Effector memory CD8-positive, alpha-beta T cell (primary cell): ENCODE data around the gene LONP2.
"Not testable (repeated sequence)": the region's sequence is repeated elsewhere in the genome, so short reads cannot be mapped to it uniquely, and the experiment has no call there.

Experiments
- ATAC-seq: fragments of 150-1000 bp; cut with Tn5 transposase; replicated peaks from 2 replicates; pipeline ENCODE4 v1.10.0; 2021; ENCODE audit warnings: mild to moderate bottlenecking, moderate library complexity
- DNase-seq, 3 experiments: peaks; one replicate each; pipeline ENCODE4 v3.0.0; 2021
- H3K27ac Mint-ChIP-seq, 2 donors: one replicate each; pipeline ENCODE4 v1.8.0; 2022; ENCODE audit warnings: mild to moderate bottlenecking in 2 of 2, mixed read lengths in 2 of 2, moderate library complexity in 2 of 2
- H3K27me3 Mint-ChIP-seq, 2 donors: one replicate each; pipeline ENCODE4 v1.8.0; 2022; ENCODE audit warnings: mixed read lengths in 2 of 2
- H3K36me3 Mint-ChIP-seq: one replicate; pipeline ENCODE4 v1.8.0; 2022; ENCODE audit warnings: mild to moderate bottlenecking, moderate library complexity, mixed read lengths; ENCODE audit not compliant: insufficient read depth
- H3K4me1 Mint-ChIP-seq, 2 donors: one replicate each; pipeline ENCODE4 v1.8.0; 2022; ENCODE audit warnings: low read depth in 2 of 2, mixed read lengths in 2 of 2
- H3K4me3 Mint-ChIP-seq, 2 donors: one replicate each; pipeline ENCODE4 v1.8.0; 2022; ENCODE audit warnings: mild to moderate bottlenecking in 2 of 2, mixed read lengths in 2 of 2, moderate library complexity in 2 of 2
- H3K9me3 Mint-ChIP-seq, 2 donors: one replicate each; pipeline ENCODE4 v1.8.0; 2022; ENCODE audit warnings: mixed read lengths in 2 of 2

LONP2 gene

DNA sequence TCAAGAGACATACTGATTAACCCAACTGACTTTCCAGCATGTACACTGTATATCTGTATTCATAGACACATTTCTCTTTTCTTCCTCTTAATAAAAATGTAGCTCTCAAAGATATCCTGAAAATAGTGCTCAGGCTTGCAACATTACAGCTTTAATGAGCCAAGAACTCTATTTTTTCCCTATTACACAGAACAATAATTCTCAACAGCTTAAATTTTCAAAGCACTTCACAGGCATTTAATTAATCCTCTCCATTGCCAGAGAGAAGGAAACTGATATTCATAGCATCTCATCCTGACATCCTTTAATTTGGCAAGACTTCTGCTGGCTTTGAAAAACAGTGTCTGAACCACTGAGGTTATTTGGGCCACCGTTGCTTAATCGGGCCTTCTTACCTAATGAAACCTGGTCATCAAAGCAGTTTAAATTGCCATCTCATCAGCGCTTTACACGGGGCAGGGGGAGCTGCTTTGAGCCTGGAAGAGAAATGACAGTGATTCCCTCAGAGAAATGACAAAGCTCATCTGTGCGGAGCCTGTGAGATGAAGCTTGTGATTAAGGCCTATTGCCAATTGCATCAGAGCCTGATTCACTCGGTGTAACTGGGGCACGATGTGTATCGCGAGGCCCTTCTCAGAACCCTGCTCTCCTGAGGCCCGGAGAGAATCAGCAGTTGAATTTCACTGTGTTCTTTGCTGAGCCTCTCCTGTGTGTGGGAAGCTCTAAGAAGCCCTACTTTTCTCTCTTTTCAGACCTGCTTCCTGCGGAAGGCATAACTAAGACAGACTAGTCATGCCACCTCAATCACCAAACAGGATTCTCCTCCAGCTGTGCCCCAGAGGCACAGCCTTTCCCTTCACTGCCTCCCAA is 149.6 kb downstream of the LONP2 start:
- H3K4me3 Mint-ChIP-seq = no peak overlapping the region

DNA sequence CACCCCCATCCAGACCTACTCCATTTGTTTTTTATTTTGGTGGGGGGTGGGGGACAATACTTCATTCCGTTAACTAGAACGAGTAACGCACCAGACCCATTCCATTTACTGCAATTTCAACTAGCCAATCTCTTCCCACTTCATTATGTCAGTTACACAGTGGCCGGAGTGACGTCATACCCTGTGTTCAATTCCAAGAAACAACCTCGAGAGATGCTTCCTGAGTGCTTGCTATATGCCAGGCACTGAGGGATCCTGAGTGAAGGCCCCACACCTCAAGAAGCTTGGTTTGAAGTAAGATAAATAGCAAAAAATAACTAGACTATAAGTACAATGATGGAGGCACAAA is 150.2 kb downstream of the LONP2 start:
- Mint-ChIP-seq H3K36me3 (no peaks in the 10 kb centered on the region), H3K9me3 (no peaks in the 10 kb centered on the region), H3K4me3 (no peak overlapping the region), H3K4me1 (no peaks in the 10 kb centered on the region), H3K27ac (peak overlapping the region in 1 of 2 donors; percentile 3), H3K27me3 (no peaks in the 10 kb centered on the region)
- no peak for DNase-seq
- ATAC-seq = no peak

More for the DNA sequence above, 149.6 kb downstream of the LONP2 start:
- Mint-ChIP-seq H3K9me3 (no peaks in the 10 kb centered on the region), H3K4me1 (no peaks in the 10 kb centered on the region), H3K36me3 (no peaks in the 10 kb centered on the region), H3K27me3 (no peaks in the 10 kb centered on the region), H3K27ac (peak overlapping the region in 1 of 2 donors; percentile 3)
- ATAC-seq = no peak
- no peak for DNase-seq

DNA sequence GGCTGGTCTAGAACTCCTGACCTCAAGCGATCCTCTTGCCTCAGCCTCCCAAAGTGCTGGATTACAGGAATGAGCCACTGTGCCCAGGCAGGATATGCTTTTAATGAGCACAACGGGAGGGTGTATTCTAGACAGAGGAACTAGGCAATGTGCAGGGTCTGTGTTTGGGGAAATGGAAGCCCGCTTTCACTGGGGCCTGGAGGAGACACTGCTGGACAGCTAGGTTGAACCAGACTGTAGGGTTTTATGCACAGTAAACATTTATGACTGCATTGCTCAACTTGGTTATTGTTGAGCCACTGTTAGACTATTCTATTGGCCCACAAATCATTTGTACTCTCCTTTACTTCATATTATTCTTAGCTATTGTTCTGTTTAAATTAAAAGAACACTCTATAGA is 151.3 kb downstream of the LONP2 start:
- no peaks in the 10 kb centered on the region for H3K27me3 Mint-ChIP-seq
- no peak overlapping the region for H3K4me3 Mint-ChIP-seq
- ATAC-seq (no peak), DNase-seq (no peak)
- H3K9me3 Mint-ChIP-seq = no peaks in the 10 kb centered on the region
- H3K4me1 Mint-ChIP-seq = no peaks in the 10 kb centered on the region
- H3K27ac Mint-ChIP-seq = no peak overlapping the region
- no peaks in the 10 kb centered on the region for H3K36me3 Mint-ChIP-seq

DNA sequence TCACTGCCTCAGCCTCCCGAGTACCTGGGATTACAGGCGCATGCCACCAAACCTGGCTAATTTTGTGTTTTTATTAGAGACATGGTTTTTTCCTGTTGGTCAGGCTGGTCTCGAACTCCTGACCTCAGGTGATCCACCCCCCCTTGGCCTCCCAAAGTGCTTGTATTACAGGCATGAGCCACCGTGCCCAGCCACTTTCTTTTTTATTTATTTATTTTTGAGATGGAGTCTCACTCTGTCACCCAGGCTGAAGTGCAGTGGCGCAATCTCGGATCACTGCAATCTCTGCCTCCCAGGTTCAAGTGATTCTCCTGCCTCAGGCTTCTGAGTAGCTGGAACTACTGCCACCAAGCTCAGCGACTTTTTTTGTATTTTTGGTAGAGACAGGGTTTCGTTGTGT is 158.4 kb downstream of the LONP2 start:
- H3K27ac Mint-ChIP-seq, ATAC-seq, H3K4me3 Mint-ChIP-seq, H3K9me3 Mint-ChIP-seq, H3K36me3 Mint-ChIP-seq, H3K27me3 Mint-ChIP-seq, DNase-seq: not testable (repeated sequence)
- H3K4me1 Mint-ChIP-seq = peaks cover 4 to 10% of the 10 kb centered on the region in 2 donors

DNA sequence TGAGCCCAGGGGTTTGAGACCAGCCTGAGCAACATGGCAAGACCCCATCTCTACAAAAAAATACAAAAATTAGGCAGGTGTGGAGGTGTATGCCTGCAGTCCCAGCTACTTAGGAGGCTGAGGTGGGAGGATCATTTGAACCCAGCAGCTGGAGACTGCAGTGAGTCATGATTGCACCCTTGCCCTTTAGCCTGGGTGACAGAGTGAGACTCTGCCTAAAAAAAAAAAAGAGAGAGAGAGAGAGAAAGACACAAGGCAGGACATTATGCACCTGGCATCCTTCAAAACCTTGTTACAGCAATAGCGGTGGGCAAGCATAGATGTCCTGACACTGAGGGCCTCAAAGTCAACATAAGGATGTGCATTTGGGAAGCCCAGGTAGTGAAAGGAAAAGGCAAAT is 161.1 kb downstream of the LONP2 start:
- Mint-ChIP-seq H3K27ac (no peak overlapping the region), H3K36me3 (no peaks in the 10 kb centered on the region), H3K27me3 (no peaks in the 10 kb centered on the region), H3K9me3 (no peaks in the 10 kb centered on the region), H3K4me1 (peaks cover 4 to 10% of the 10 kb centered on the region in 2 donors), H3K4me3 (no peak overlapping the region)
- ATAC-seq (no peak), DNase-seq (no peak)

DNA sequence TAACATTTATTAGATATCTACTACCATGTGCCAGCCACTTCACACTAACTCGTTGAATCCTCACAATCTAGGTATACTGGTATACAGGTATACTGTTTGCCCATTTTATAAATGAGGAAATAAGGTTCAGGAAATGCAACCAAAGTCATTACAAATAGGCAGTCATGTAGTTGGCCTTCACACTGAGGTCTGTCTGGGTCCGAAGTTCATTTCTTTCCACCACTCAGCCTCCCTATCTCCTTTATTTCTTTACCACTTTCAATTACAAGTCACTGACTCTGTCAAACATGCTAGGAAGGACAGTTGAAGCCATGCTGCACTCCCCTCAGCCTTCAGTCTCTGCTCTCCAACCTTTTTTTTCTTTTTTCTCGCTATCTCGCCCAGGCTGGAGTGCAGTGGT is 161.8 kb downstream of the LONP2 start:
- Mint-ChIP-seq H3K9me3 (no peaks in the 10 kb centered on the region), H3K27me3 (no peaks in the 10 kb centered on the region), H3K4me3 (no peak overlapping the region), H3K27ac (no peak overlapping the region), H3K36me3 (no peaks in the 10 kb centered on the region), H3K4me1 (peaks cover 4 to 10% of the 10 kb centered on the region in 2 donors)
- no peak for DNase-seq
- ATAC-seq = no peak
